GM18505 (cell line): Measurements from ENCODE around the gene ADAMTS15.

Experiments
- ATAC-seq: cut with Tn5 transposase; IDR thresholded peaks from one replicate; pipeline ENCODE4 v1.9.1; 2021; ENCODE audit not compliant: unreplicated experiment
- POLR2A ChIP-seq: IDR thresholded peaks from 4 replicates; pipeline ENCODE4 v1.6.1; 2011; ENCODE audit warnings: borderline replicate concordance; ENCODE audit not compliant: insufficient read depth, insufficient read length; ENCODE audit errors: extremely low read depth

Gene ADAMTS15

DNA sequence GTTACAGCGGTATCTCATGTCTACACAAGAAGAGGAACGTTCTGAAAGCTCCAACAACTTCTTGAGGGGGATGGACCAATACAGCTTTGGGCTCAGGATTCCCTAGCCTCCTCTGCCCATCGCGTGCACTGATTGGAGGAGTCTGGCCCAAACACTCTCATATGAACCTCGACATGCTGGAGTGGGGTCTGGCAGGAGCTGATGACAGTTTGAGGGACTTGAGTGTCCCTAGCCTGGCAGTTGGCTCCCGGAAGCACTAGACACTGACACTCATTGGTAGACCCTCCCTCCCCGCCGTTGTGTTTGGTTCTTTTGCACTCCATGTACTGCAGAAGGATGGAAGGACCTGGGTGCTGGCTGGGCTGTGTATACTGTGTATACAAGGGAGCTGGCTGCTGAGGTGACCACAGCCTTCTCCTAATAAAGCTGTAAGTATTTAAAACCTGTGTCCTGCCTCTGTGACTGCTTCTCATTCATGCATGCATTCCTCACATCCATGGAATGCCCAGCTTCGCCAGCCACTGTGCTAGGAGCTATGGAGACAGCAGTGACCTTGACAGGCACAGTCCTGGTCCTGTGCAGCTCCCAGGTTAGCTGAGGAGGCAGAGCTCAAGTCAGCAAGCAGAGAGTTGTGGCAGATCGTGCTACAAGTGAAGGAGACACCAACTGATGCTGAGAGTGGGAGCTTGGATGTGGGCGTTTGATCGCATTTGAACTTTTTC lies 27.9 kb downstream of the ADAMTS15 start:
- ATAC-seq: no peak
- TF ChIP-seq POLR2A: no peak

DNA sequence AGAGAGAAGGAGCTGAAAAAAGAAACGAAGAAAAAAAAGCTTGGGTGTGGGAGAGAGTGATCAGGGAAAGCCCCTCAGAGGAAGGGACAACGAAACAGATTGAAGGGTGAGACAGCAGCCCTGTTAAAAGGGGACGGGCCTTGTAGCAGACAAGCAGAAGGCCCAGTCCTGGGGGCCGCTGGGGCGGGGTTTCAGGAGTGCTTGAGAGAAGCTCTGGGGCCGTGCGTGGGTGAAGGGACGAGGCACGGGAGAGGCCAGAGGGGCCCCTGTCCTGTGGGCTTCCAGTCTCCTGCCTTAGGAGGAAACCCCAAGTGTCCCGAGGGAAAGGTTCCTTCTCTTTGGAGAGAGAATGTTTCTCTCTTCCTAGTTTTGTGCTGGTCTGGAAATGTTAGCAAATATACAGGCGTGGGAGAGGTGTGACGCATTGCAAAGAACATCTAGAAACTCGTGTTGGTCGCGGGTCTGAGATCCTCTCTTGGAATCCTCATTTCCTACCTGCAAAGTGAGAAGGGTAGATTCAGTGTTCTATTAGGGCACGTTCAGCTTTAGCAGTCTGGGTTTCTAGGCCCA lies 28.6 kb downstream of the ADAMTS15 start:
- no peak for ATAC-seq
- no peak for TF ChIP-seq POLR2A

DNA sequence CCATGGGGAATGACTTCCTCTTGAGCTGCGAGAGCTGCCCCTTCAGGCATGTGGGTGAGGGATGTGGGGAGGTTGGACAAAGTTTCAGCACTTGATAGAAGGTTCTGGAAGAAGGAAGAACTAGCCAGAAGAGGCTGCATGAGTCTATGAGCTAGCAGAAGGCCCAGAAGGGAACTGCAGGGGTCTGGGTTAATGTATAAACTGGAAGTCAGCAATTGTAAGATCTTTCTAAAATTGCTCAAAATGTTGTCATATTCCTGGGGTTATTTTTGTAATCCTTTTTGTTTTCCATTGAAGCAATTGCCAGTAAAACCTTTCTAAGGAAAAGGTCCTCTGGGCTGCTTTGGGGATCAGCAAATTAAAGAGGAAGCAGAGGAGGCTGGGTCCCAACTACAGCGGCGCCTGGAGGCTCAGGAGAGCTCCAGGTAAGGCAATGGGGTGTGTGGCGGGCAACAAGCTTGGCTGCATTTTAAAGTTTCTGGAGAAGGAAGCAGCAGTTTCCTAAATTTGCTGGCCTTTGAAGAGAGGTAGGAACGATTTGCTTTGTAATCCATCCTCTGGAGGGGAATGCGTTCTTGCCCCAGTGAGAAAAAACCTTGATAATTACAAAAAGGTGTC lies 29.2 kb downstream of the ADAMTS15 start:
- no peak for ATAC-seq
- no peak for TF ChIP-seq POLR2A

DNA sequence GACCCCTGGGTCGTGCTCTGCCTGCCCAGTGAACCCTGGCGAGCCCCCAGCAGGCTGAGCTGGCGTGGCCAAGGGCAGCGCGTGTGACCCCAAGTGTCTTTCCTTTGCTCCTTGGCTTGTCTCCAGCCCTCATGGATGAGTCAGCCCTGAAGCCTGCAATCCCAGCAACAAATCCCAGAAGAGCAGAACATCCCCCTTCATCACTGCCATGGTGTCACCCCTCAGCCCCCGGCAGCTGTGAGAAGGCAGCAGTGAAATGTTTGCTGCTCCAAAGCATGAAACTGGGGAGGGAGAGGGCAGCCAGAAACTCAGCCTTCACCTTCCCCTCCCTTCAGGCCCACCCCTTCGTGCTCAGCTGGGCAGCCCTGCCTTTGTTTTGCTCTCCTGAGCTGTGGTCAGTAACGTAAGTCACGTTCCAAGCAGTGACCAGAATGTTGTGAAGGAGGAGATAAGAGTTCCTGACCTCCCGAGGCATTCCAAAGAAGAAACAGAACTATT lies 29.8 kb downstream of the ADAMTS15 start:
- TF ChIP-seq POLR2A: no peak
- no peak for ATAC-seq

DNA sequence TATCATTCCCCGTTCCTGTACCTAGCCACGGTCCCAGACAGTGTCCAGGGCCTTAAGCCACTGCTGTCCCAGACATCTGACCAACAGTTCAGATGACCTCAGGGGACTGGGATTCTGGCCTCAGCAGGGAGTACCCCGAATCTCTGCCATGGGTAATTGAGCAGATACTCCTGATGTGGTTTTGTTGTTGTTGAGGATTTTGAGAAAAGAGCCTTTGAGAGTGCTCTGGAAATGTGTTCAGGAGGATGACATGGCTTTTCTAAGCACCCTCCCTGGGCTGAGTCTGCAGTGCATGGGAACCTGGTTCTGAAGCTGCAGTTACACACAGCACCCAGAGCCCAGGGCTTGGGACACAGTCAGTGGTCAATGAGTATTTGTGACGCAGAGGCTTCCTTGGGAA lies 30.4 kb downstream of the ADAMTS15 start:
- no peak for ATAC-seq
- TF ChIP-seq POLR2A: no peak

DNA sequence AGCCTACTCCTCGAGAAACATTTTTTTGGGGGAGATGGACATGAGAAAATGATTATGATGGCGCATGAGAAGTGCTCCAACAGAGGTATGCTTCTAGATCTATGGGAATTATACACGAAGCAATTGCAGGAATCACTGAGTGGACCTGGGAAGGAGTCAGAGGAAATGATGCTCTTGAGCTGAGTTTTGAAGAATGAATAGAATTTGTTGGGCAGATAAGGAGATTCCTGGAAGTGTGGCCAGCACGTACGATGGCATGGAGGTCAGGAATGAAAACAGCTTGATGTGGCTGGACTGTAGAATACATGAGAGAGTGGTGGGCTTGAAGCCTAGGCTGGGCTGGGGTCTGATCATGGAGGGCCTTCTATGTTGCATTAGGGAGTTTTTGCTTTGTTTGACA lies 31.7 kb downstream of the ADAMTS15 start:
- no peak for TF ChIP-seq POLR2A
- no peak for ATAC-seq

GRCh38 chr11:130480711-130481140 lies 32.3 kb downstream of the ADAMTS15 start:
- ATAC-seq: no peak
- TF ChIP-seq POLR2A: no peak

GRCh38 chr11:130483124-130483523 lies 34.7 kb downstream of the ADAMTS15 start:
- no peak for ATAC-seq

GRCh38 chr11:130485983-130486382 lies 37.5 kb downstream of the ADAMTS15 start:
- TF ChIP-seq POLR2A: no peak

More at GRCh38 chr11:130483124-130483523, 34.7 kb downstream of the ADAMTS15 start:
- TF ChIP-seq POLR2A: no peak

GRCh38 chr11:130486391-130486836 lies 38.0 kb downstream of the ADAMTS15 start:
- ATAC-seq: no peak
- no peak for TF ChIP-seq POLR2A

More at GRCh38 chr11:130485983-130486382, 37.5 kb downstream of the ADAMTS15 start:
- ATAC-seq: no peak

DNA sequence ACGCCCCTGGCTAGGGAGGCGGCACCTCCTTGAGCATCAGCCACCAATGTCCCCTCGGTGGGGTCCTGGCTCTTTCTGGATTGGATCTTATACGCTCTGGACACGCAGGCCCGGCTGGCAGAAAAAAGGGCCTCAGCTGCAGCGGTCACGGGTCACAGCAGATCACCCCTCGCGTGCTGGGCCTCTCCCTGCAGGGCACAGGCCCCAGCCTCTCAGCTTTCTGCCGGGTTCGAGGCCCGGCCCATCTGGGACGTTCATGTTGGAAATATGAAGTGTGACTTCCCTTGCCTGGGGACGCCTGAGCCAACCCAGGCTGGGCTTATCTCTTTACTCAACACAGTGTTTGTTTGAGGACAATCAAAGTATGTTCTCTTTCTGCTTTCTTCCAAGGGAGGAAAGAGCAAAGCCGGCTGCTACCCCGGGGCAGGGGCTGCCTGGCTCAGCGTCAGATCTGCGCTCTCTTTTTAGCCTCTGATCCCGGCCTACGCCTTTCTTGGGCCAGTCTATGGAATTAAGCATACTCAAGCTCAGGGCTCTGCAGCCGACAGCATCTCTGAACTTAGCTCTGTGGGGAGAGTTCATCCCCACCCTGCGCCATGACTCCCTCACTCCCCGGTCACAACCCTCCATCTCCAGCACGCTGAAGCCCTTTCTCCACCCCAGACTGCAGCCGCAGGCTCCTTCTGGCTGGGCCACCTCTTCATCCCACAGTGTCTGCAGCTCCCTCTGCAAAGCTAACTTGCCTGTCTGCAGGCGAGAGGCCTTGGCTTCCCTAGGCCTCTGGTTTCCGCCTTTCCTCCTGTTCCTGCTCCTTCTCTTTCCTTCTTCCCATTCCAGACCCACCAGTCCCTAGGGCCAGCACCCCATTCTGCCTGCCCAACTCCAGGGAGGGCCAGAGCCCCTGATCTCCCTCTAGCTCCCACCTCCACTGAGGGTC lies 38.8 kb downstream of the ADAMTS15 start:
- no peak for ATAC-seq
- TF ChIP-seq POLR2A: no peak

GRCh38 chr11:130487924-130488815 lies 39.7 kb downstream of the ADAMTS15 start:
- ATAC-seq: no peak
- TF ChIP-seq POLR2A: no peak
